Inflammatory macrophage treated with lipopolysaccharide for 1 hour (primary cell): ENCODE data around the gene KLHL41.
A peak's percentile ranks its signal among the peaks of the same experiment; 100 is the strongest.

Experiments
- DNase-seq, 2 donors: peaks; one replicate each; pipeline ENCODE4 v3.0.0-alpha.2; 2020 to 2022

KLHL41 gene

GRCh38 chr2:169509298-169509885, at the start of gene KLHL41:
TSS of gene KLHL41 (plus strand) at chr2:169509702. CDS start at chr2:169509779, 77 bp downstream.
- DNase-seq, result no peak

- no peak for DNase-seq
These were observed 48.4 kb upstream of the KLHL41 start for GRCh38 chr2:169461143-169461542.

DNA sequence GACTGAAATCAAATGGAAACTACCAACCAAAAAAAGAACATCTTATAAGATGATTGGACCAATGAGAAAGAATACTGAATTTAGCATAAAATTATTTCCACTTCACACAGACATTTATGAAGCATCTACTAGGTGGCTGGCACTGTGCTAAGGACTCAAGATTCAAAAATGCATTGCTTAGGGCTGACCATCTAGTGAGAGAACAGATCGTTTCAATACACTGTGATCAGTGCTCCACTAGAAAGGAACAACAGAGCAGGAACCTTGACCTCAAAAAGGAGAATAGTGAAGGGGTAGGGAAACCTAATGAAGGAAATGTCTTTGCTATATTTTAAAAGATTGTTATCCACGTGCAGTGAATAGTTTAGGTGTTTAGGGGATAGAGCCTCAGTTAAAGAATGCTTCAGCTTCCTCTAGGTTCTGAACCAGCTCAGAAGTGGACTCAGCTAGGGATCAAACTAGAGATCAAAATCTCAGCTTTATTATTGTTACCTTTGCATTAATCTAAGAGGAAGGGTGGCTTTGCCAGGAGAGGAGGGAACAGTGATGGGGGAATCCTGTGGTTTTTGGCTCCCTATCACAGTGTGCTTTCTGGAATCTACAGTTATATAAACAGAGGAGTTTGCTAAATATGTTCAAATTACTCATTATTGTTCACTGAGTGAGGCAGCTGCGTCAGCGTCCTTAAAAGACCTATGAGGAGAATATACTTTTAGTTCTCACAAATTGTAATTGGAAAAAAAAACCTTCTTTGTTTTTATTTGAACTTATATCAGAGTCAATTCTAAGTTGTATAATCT, 46.4 kb upstream of the KLHL41 start:
- no peak for DNase-seq

DNA sequence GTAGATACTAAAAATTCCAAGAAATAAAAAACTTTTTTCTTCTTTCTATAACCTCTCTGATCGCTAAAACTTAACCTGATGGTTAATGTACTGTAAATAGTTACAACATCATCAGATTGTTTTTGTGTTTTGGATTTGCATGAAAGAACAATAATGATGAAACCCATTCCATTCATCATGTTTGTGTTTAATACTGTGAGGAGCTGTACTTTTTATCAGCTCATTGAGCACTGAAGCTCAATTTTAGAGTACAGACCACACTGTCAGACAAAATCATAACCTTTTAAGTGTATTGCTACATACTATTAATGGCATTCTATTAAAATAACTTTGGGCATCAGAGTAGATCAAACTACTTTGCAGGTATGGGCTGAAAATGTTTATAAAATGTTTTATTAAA, 45.0 kb upstream of the KLHL41 start:
- no peak for DNase-seq

DNA sequence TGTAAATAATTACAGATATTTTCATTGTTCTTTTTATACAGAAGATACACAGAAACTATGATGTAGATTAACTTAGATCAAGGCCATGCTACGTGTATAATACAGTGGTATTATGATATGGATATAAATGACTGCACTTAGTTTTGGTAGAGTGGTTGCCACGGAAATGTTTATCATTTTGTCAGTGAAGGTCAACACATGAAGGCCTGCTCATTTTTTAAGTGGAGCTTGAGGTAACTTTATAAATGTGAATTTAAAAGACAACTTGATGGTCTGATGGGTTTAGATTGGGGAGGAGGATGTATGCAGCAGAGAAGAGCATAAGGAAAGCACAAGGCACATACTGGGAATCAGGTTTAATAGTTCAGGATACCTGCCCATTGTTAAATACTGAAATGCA, 44.6 kb upstream of the KLHL41 start:
- no peak for DNase-seq

GRCh38 chr2:169468841-169469240, 40.7 kb upstream of the KLHL41 start:
- no peak for DNase-seq

DNA sequence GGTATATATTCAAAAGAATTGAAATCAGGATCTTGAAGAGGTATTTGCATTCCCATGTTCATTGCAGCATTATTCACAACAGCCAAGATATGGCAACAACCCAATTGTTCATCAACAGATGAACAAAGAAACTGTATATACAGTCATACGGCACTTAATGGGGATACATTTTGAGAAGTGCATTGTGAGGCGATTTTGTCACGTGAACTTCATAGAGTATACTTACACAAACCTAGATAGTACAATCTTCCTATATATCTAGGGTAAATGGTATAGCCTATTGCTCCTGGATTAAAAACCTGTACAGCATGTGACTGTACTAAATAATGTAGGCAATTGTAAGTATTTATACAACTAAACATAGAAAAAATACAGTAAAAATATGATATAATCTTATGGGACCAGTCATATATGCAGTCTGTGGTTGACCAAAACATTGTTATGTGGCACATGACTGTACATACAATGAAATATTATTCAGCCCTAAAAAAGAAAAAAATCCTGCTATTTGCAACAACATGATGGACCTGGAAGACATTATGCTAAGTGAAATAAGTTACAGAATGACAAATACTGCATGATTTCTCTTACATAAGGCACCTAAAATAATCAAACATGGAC, 39.4 kb upstream of the KLHL41 start:
- no peak for DNase-seq

GRCh38 chr2:169472249-169472648, 37.3 kb upstream of the KLHL41 start:
- DNase-seq, result no peak

- no peak for DNase-seq
These were observed 33.0 kb upstream of the KLHL41 start for GRCh38 chr2:169476459-169476858.

DNA sequence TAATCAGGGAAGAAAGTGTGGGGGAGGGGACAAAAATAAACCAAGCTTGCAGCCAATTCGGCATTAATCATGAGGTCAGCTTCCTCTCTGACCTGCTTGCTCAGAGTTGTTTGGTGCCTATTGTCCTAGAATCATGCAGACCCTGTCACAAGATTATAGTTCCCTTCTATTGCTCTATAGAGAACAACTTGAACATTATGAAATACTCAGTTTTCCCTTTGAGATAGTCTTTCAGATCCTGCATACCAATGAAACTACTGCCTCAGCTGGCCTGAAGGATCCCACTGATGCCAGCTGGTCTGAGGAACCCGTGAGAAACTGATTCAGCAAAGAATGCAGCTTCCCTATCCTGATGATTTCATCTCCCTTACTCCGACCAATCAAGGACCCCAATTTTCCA, 31.2 kb upstream of the KLHL41 start:
- DNase-seq, result peak; percentile 81 to 98

DNA sequence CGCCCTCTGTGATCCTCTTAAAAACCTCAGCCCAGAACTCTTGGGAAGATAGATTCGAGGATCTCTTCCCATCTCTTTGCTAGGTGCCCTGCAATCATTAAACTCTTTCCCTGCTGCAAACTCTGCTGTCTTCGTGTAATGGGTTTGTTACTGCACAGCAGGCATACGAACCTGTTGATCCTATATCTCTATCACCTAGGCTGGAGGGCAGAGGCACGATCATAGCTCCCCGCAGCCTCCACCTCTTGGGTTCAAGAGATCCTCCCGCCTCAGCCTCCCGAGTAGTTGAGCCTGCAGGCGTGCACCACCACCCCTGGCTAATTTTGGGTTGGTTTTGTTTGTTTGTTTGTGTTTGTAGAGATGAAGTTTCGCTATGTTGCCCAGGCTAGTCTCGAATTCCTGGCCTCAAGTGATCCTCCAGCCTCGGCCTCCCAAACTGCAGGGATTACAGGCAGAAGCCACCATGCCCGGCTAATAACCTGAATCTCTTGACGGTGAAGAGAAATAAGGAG, 30.7 kb upstream of the KLHL41 start:
- DNase-seq, result no peak

DNA sequence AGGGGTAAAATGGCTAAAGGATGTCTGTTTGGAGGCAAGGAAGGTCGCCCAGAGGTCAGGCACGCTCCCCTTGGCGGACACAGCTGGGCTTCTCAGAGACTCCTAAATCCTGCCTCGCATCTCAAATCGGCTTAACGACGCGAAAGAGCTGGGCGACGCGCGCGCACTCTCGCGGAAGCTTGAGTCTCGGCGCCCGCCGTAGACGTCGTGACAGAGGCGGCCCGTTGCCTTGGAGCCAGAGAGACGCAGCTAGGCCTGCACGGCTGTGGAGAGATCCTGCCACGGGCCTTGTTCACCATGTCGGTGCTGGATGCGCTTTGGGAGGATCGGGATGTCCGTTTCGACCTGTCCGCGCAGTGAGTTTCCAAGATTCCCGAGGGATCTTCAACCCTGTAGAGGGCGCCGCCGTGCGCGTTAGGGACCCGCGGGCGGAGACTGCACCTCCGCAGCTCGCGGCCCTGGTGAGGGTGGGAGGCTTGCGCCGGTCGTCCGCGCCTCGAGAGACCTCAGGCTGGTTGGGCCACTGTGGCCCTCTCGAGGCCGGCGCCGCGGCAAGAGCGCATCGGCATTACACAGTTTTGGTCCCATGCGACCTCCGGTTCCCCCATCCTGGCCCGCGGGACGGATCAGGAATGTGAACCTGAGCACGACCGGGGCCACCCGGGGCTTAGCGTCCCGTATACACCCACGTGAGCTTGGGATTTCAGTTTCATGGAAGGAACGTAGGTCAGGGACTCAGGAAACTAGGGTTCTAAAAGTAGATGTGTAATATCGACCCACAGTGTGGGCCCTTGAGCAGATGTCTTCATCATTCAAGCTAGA, 30.0 kb upstream of the KLHL41 start, which contains the start of gene BBS5:
Gene BBS5, plus strand, starts transcription at position 238 of the 822 bp plus-strand sequence. Its CDS starts 60 bp downstream, at position 298.
- peak; percentile 72 to 79 for DNase-seq

GRCh38 chr2:169480079-169480465, 29.4 kb upstream of the KLHL41 start:
- no peak for DNase-seq

GRCh38 chr2:169485650-169486138, 23.8 kb upstream of the KLHL41 start:
- DNase-seq, result no peak

DNA sequence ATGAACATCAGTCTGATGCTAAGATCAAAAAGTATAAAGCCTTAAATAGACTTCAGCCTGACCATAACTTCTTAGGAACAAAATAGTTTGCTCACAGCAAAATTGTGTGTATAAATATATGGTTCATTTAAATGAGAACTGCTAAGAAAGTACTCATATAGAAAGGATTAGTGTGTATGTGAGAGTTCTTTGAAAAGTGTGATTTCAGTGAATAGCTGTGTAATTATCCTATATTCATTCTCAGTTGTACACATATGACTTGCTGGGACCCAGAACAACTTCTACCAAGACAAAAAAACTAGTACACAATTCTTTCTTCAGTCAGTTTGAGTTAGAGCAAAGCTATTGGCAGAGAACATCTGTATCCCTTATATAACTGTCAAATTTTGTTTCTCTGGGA, 23.0 kb upstream of the KLHL41 start:
- DNase-seq, result no peak

GRCh38 chr2:169490834-169491233, 18.7 kb upstream of the KLHL41 start:
- no peak for DNase-seq

GRCh38 chr2:169491378-169491777, 18.1 kb upstream of the KLHL41 start:
- DNase-seq, result no peak

DNA sequence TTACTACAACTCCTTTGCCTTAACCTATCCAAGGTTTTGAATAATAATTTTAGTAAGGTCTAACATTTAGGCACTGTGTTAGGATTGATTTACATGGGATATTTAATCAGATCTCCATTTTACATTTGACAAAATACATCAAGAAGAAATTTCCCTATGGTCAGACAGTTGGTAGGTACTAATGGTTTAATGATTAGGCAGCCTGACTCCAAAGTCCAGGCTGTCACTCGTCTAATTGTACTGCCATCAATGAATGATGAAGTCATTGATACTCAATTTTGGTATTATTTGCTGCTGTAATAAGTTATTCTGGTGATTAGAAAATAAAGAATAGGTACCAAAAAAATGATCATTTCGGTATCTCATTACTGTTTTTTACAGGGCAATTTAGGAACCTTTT, 16.1 kb upstream of the KLHL41 start:
- no peak for DNase-seq

DNA sequence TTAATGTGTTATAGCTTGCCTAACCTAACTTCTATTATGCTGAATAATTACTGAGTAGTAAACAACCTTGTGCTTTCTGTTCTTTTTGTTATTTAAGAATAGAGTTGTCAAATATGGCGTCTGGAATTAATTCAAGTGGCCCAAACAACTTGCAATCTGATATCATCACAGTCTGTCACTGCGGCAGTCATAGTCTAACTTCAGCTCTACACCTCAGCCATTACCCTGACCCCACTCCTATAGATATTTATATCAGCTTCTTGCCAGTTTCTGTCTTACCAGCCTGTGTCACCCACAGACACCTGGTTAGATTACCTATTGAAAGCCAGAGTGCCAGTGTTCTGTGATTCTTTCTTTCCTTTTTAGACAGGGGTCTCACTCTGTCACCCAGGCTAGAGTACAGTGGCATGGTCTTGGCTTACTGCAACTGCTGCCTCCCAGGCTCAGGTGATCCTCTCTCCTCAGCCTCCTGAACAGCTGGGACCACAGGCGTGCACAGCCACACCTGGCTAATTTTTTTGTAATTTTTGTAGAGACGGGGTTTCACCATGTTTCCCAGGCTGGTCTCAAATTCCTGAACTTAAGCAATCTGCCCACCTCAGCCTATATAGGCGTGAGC, 14.1 kb upstream of the KLHL41 start:
- no peak for DNase-seq

DNA sequence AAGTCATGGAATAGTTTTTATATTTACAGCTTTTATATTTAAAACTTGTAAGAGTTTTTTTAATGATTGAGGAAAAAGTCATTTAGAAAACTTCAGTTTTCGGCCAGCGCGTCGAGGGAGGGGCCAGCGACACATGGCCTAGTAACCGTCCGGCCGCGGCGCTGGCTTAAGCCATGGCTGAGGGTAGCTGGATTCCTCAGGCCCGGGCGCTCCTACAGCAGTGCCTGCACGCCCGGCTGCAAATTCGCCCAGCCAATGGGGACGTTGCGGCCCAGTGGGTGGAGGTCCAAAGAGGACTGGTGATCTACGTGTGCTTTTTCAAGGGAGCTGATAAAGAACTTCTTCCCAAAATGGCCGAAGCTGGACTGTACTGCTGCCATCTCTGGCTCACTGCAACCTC, 4.9 kb upstream of the KLHL41 start:
- DNase-seq, result no peak

- DNase-seq, result peak; percentile 46 to 66
These were observed 1.8 kb upstream of the KLHL41 start for GRCh38 chr2:169507698-169508097.

- DNase-seq, result no peak
These were observed 453 bp downstream of the KLHL41 start for GRCh38 chr2:169509955-169510354.
